OCI-LY3 (cell line): Measurements from ENCODE around the gene ZNRF1.
A peak's percentile ranks its signal among the peaks of the same experiment; 100 is the strongest.

Experiments used
- H2AFZ ChIP-seq: fragments of 200-600, 300-600 bp; shearing (Covaris generic); 2 replicates; pipeline ENCODE4 v1.6.0; 2014; ENCODE audit warnings: antibody characterized with exemption, low read depth, low read length
- H3K27ac ChIP-seq: fragments of 200-600, 300-600 bp; sonication (generic); 2 replicates; pipeline ENCODE4 v1.5.1; 2014; ENCODE audit warnings: mild to moderate bottlenecking, low read length, moderate library complexity, mixed read lengths
- H3K27me3 ChIP-seq: fragments of 200-600, 300-600 bp; sonication (generic); 2 replicates; pipeline ENCODE4 v1.6.1; 2014; ENCODE audit warnings: low read depth, low read length, mixed read lengths
- H3K36me3 ChIP-seq: fragments of 200-600, 300-600 bp; sonication (generic); replicated peaks from 2 replicates; pipeline ENCODE3; 2014; ENCODE audit warnings: low read depth, low read length, mixed read lengths
- H3K4me1 ChIP-seq: fragments of 300-600, 200-600 bp; sonication (generic); 2 replicates; pipeline ENCODE4 v1.6.1; 2014; ENCODE audit warnings: low read length, mixed read lengths
- H3K4me2 ChIP-seq: fragments of 200-600, 300-600 bp; sonication (generic); 2 replicates; pipeline ENCODE4 v1.6.1; 2014; ENCODE audit warnings: low read length, mixed read lengths
- H3K4me3 ChIP-seq: fragments of 300-600, 200-600 bp; sonication (generic); 2 replicates; pipeline ENCODE4 v1.5.1; 2014; ENCODE audit warnings: antibody characterized with exemption, mild to moderate bottlenecking, low read length, moderate library complexity
- H3K79me2 ChIP-seq: fragments of 300-600, 200-600 bp; shearing (Covaris generic); 2 replicates; pipeline ENCODE4 v1.6.1; 2014; ENCODE audit warnings: mild to moderate bottlenecking, low read length, mixed read lengths
- H3K9ac ChIP-seq: fragments of 300-600, 200-600 bp; shearing (Covaris generic); 2 replicates; pipeline ENCODE4 v1.6.0; 2014; ENCODE audit warnings: mild to moderate bottlenecking, low read length, moderate library complexity
- H3K9me3 ChIP-seq: fragments of 200-600, 300-600 bp; shearing (Covaris generic); 2 replicates; pipeline ENCODE4 v1.6.1; 2014; ENCODE audit warnings: low read length, mixed read lengths; ENCODE audit not compliant: insufficient read depth
- H4K20me1 ChIP-seq: fragments of 200-600, 300-600 bp; sonication (generic); 2 replicates; pipeline ENCODE4 v1.6.1; 2016; ENCODE audit warnings: low read length, mixed read lengths; ENCODE audit not compliant: insufficient read depth
- CTCF ChIP-seq: fragments of 200-600, 300-600 bp; sonication (generic); IDR thresholded peaks from 2 replicates; pipeline ENCODE4 v1.5.1; 2014; ENCODE audit warnings: antibody characterized with exemption, low read length, low read depth
- EZH2phosphoT487 ChIP-seq: fragments of 200-600 bp; shearing (Covaris generic); IDR thresholded peaks from 2 replicates; pipeline ENCODE4 v1.6.1; 2018; ENCODE audit warnings: antibody characterized with exemption, mixed run types, low read depth

ZNRF1 gene

GRCh38 chr16:74998481-74999218 lies at the start of gene ZNRF1:
TSS of gene ZNRF1 (plus strand) at chr16:74999024. CDS start at chr16:74999672, 648 bp downstream.
- Histone ChIP-seq H3K27me3 (peaks cover 33% of the 10 kb centered on the region), H3K4me2 (peak within 1 kb of the TSS; percentile 90), H3K36me3 (no peaks in the 10 kb centered on the region), H3K4me1 (peaks cover 18% of the 10 kb centered on the region), H3K79me2 (no peaks in the 10 kb centered on the region), H3K9ac (peak within 1 kb of the TSS; percentile 82), H3K27ac (peak within 1 kb of the TSS; percentile 32; the same call in 1 of the 2 replicates), H3K9me3 (no peaks in the 10 kb centered on the region), H2AFZ (peak within 1 kb of the TSS; percentile 87), H3K4me3 (peak within 1 kb of the TSS; percentile 89), H4K20me1 (peaks cover 10% of the 10 kb centered on the region; the same call in 1 of the 2 replicates)
- TF ChIP-seq CTCF (peak; percentile 86), EZH2phosphoT487 (no peak)

- Histone ChIP-seq H2AFZ (no peak overlapping the region), H3K4me1 (no peaks in the 10 kb centered on the region), H3K9ac (no peak overlapping the region), H3K79me2 (no peaks in the 10 kb centered on the region), H3K27ac (no peak overlapping the region), H3K4me3 (no peak overlapping the region), H3K4me2 (no peak overlapping the region), H4K20me1 (no peaks in the 10 kb centered on the region), H3K36me3 (peaks cover 6% of the 10 kb centered on the region), H3K9me3 (no peaks in the 10 kb centered on the region), H3K27me3 (no peaks in the 10 kb centered on the region)
- TF ChIP-seq CTCF, result no peak
- no peak for TF ChIP-seq EZH2phosphoT487
These were observed 49.5 kb upstream of the ZNRF1 start for GRCh38 chr16:74949309-74949708.

- Histone ChIP-seq H2AFZ (no peak overlapping the region), H3K79me2 (no peaks in the 10 kb centered on the region), H3K9ac (no peak overlapping the region), H3K36me3 (peaks cover 11% of the 10 kb centered on the region), H4K20me1 (no peaks in the 10 kb centered on the region), H3K4me3 (no peak overlapping the region), H3K27ac (no peak overlapping the region), H3K4me2 (no peak overlapping the region), H3K4me1 (no peaks in the 10 kb centered on the region), H3K27me3 (no peaks in the 10 kb centered on the region), H3K9me3 (no peaks in the 10 kb centered on the region)
- TF ChIP-seq EZH2phosphoT487 (no peak), CTCF (no peak)
These were observed 48.3 kb upstream of the ZNRF1 start for GRCh38 chr16:74950511-74950910.

GRCh38 chr16:74951206-74951605 lies 47.6 kb upstream of the ZNRF1 start:
- no peaks in the 10 kb centered on the region for H3K9me3 ChIP-seq
- H3K27me3 ChIP-seq, result no peaks in the 10 kb centered on the region
- H3K36me3 ChIP-seq, result peaks cover 16% of the 10 kb centered on the region
- H4K20me1 ChIP-seq, result no peaks in the 10 kb centered on the region
- no peaks in the 10 kb centered on the region for H3K79me2 ChIP-seq
- no peak overlapping the region for H3K27ac ChIP-seq
- no peak overlapping the region for H3K9ac ChIP-seq
- H3K4me2 ChIP-seq, result no peak overlapping the region
- TF ChIP-seq EZH2phosphoT487 (no peak), CTCF (no peak)
- no peak overlapping the region for H3K4me3 ChIP-seq
- no peaks in the 10 kb centered on the region for H3K4me1 ChIP-seq
- H2AFZ ChIP-seq, result no peak overlapping the region
